H54 (cell line): ENCODE data around the gene PSAP.

Experiments used
- DNase-seq: peaks from one replicate; pipeline ENCODE4 v3.0.0; 2011; ENCODE audit warnings: low spot score, mixed read lengths; ENCODE audit not compliant: insufficient read length
- FAIRE-seq: peaks from 3 replicates; lab custom pipeline; 2011; peaks lifted over from hg19 to GRCh38; lab: Jason Lieb, UNC
- POLR2A ChIP-seq: IDR thresholded peaks from 2 replicates; pipeline ENCODE4 v1.6.1; 2011; ENCODE audit warnings: low read depth, mild to moderate bottlenecking, low read length

Gene PSAP

GRCh38 chr10:71819985-71820384, 31.1 kb downstream of the PSAP start:
- DNase-seq, result no peak
- no peak for FAIRE-seq
- TF ChIP-seq POLR2A, result no peak

- TF ChIP-seq POLR2A, result no peak
- no peak for FAIRE-seq
- no peak for DNase-seq
Observed at GRCh38 chr10:71819441-71819861, 31.6 kb downstream of the PSAP start.

GRCh38 chr10:71818674-71819260, 32.3 kb downstream of the PSAP start:
- FAIRE-seq (no peak), DNase-seq (no peak)
- TF ChIP-seq POLR2A, result no peak

DNA sequence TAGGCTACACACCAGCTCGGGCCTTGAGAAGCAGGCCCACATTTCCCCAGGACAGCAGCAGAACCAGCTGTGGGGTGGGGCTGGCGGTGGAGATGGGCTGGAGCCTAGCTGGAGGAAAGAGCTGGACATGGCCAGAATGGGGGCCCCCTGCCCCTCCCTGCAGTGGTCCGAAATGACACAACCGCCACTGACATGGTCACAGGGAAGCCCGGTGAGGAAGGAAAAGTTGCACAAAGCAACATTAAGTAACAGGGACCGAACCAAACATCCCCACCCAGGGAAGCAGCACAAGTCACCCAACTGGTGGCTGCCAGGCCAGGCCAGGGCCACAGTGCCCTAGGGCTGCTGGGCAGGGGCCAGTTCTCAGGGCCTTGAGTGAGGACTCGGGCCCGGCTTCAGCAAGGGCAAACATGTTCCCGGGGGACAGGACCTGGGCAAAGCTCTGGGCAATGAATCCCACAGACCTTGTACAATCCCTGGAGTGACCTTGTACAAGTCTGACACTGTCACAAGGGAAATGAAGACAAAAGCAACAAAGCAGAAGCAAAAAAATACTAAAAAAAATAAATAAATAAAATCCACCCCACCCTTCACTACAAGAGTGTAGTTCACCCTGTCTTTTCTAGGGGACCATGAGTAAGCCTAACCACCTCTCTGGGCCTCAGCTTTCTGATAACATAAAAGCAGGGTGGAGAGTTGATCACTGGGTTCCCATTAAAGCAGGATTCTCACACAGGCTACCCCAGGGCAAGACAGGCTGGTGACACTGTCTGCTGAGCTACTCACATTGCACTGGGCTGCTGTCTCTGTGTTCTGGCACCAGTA, 33.0 kb downstream of the PSAP start:
- FAIRE-seq (no peak), DNase-seq (no peak)
- TF ChIP-seq POLR2A, result no peak

DNA sequence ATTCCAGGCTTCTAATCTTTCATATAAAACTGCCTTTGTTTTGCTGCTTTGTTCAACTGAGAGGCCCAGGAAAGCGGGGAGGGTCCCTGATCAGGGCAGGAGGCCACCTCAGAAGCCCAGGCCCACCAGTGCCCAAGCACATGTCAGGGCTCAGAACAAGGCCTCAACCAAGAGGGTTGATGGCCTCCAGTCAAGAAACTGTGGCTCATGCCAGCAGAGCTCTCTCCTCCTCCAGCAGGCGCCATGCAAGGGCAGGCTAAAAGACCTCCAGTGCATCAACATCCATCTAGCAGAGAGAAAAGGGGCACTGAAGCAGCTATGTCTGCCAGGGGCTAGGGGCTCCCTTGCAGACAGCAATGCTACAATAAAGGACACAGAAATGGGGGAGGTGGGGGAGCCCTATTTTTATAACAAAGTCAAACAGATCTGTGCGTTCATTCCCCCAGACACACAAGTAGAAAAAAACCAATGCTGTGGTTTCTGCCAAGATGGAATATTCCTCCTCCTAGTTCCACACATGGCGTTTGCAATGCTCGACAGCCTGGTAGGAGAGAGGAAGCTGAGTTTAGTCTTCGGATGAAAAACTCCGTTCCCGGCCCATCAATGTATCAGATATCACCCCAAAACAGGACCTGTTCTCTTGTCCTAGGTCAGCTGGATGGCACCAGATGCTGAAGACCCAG, 34.0 kb downstream of the PSAP start:
- no peak for FAIRE-seq
- TF ChIP-seq POLR2A, result no peak
- no peak for DNase-seq

- no peak for TF ChIP-seq POLR2A
- no peak for FAIRE-seq
- no peak for DNase-seq
Observed at GRCh38 chr10:71816421-71816851, 34.6 kb downstream of the PSAP start.

GRCh38 chr10:71815515-71816130, 35.4 kb downstream of the PSAP start:
- no peak for TF ChIP-seq POLR2A
- DNase-seq (no peak), FAIRE-seq (no peak)

GRCh38 chr10:71814922-71815411, 36.1 kb downstream of the PSAP start:
- DNase-seq (no peak), FAIRE-seq (no peak)
- TF ChIP-seq POLR2A, result no peak

DNA sequence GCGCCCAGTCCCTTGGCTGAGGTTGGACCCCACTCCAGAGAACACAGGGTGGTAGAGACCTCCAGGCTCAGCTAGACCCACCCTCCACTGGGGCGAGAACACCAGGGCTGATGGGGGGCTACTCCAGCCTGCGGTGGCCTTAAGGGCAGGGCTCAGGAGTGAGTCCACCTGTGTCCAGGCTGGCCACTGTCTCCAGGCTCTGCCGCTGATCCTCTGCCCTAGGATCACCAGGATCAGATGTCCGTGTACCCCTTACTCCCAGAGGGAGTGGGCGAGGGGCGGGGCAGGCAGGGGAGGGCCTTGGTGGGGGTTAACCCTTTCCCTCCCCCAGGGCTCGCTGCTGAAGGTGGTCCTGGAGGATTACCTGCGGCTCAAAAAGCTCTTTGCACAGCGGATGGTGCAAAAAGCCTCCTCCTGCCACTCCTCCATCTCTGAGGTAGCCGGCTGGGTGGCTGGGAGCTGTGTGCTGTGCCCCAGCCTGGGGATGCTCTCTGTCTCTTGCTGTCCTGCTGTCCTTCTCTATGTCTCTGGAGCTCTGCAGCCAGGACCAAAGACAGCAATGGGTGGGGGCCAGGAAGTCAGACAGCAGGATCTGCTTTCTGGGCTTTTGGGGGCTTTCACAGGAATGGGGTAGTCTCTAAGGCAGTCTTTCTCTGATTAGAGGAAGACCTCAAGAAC, 38.0 kb downstream of the PSAP start:
- no peak for DNase-seq
- FAIRE-seq, result no peak
- TF ChIP-seq POLR2A, result no peak

DNA sequence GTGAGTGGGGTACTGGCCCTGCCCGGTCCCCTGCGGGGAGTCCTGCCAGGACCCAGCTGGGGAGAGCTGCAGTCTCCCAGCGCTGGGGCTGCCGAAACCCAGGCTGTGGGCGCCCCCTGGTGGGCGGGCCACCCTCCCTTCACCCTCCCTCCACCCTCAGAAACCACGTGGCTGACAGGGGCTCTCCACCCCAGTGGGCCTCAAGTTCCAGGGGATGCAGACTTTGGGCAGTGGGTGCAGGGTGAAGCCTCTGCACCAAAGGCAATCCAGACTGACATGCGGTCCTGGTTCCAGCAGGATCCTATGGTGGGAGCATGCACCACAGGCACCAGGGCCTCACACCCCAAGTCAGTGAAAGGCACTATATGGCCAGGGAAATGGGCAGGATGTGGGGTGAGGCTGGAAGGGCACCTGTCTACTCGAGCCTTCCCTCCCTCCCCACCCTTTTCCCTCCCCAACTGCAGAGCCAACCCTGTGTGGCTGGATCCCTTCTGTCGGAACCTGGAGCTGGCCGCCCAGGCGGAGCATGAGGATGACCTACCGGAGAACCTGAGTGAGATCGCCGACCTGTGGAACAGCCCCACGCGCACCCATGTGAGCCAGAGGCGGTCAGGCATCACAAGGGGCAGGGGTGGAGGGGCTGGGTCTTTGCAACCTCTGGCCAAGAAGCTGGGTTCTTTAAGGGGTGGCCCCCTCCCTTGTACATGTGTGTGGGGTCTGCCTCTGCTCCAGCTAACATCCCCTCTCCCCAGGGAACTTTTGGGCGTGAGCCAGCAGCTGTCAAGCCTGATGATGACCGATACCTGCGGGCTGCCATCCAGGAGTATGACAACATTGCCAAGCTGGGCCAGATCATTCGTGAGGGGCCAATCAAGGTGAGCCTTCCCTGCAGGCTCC, 38.8 kb downstream of the PSAP start:
- FAIRE-seq (no peak), DNase-seq (peak; percentile 82)

GRCh38 chr10:71811351-71811750, 39.7 kb downstream of the PSAP start:
- FAIRE-seq (no peak), DNase-seq (no peak)
- TF ChIP-seq POLR2A, result no peak

More for the DNA sequence above, 38.8 kb downstream of the PSAP start:
- TF ChIP-seq POLR2A, result no peak

DNA sequence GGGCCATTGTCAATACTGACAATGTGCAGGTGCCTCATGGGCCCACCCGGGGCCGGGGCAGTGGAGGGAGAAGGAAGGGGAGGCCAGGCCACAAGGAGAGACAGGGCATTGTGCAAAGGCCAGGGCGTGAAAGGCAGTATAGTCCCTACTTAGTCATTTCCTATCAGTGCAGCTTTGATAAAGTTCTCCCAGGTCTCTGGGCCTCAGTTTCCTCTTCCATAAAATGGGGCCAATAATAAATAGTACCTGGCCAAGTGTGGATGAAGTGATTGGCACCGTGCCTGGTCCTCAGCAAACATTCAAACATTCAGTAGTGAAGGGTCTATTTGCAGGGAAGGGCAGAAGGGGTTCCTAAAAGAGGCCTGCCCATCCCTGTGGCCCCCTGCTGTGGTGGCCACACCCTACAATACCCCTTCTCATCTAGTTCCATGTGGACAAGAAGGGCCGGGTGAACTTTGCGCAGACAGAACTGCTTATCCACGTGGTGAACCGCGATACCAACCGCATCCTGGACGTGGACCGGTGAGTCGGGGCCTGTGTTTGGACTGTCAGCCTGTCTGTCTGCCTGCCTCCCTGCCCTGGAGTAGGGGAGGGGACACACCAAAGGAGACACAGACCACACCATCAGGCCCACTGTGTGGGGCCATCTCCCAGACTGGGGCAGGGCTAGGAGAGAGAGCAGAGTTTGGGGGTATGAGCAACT, 40.9 kb downstream of the PSAP start:
- TF ChIP-seq POLR2A, result no peak
- no peak for FAIRE-seq

DNA sequence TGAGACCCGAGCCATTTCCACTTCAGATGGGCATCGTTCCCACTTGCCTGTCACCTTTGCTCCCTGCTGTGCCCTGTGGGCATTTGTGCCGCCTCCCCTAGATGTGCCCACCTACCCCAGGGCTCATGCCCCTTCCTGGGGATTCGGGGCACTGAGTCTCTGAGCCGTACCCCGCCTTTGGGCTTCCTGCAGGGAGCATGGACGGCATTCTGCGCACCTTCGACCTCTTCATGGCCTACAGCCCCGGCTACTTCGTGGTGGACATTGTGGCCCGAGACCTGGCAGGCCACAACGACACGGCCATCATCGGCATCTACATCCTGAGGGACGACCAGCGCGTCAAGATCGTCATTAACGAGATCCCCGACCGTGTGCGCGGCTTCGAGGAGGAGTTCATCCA, 41.4 kb downstream of the PSAP start:
- no peak for FAIRE-seq
- DNase-seq, result no peak
- TF ChIP-seq POLR2A, result no peak

More for the DNA sequence above, 40.9 kb downstream of the PSAP start:
- no peak for DNase-seq
